GM12872 (cell line): ENCODE data around the gene POLR1H.

ENCODE experiments used
- CTCF ChIP-seq: IDR thresholded peaks from 3 replicates; pipeline ENCODE4 v1.5.1; 2011; ENCODE audit warnings: low read depth, mild to moderate bottlenecking, low read length, moderate library complexity; ENCODE audit not compliant: insufficient read depth

The POLR1H gene

GRCh38 chr6:30062471-30063178 lies 1.6 kb downstream of the POLR1H start:
- TF ChIP-seq CTCF: no peak

- TF ChIP-seq CTCF: no peak
These were observed 2.2 kb downstream of the POLR1H start for GRCh38 chr6:30063315-30063714.

GRCh38 chr6:30066082-30066481 lies 5.0 kb downstream of the POLR1H start:
- no peak for TF ChIP-seq CTCF

GRCh38 chr6:30066577-30067459 lies 5.8 kb downstream of the POLR1H start, which contains the start of gene PPP1R11:
PPP1R11 (plus strand) TSS chr6:30067198; CDS start chr6:30067411, 213 bp downstream.
- TF ChIP-seq CTCF: no peak

- TF ChIP-seq CTCF: no peak
These were observed 6.5 kb downstream of the POLR1H start for GRCh38 chr6:30067460-30068139.

GRCh38 chr6:30071081-30071818 lies 10.2 kb downstream of the POLR1H start:
- no peak for TF ChIP-seq CTCF
